ENCODE results near the gene PTTG1.

DNA sequence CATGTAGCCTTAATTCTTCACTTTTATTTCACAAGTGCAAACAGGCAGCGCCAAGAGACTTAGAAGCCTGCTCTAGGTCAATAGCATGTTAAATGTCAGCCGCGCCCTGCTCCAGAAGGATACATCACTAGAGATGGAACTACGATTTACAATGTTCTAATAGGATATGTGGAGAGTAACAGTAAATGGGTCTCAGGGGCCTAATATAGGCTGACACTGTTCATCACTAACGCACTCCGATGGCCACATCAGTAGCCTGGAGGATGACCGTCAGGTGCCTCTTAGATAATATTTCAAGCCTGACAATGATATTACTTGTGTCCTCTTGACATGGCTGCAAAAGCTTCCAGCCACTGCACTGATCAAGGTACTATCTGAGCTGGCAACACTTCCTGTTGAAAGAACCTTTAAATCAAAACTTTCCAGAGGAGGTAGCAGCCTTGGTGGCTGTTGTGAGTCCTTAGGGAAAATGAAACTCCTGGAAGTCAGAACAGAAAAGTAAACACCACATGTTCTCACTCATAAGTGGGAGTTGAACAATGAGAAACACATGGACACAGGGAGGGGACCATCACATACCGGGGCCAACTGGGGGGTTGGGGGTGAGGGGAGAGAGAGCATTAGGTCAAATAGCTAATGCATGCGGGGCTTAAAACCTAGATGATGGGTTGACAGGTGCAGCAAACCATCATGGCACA, 35.0 kb downstream of the PTTG1 start:
- TF ChIP-seq, protein P1, sequence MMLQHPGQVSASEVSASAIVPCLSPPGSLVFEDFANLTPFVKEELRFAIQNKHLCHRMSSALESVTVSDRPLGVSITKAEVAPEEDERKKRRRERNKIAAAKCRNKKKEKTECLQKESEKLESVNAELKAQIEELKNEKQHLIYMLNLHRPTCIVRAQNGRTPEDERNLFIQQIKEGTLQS (CRISPR knock-in tag; conservative IDR thresholded peaks at IDR 0.05) = no peak
- no peak for TF ChIP-seq SP1 (CRISPR knock-in tag; conservative IDR thresholded peaks at IDR 0.05)
- no peak for TF ChIP-seq CREM (CRISPR knock-in tag; IDR thresholded peaks at IDR 0.05)
- no peak for TF ChIP-seq ZNF423 (CRISPR knock-in tag; IDR thresholded peaks at IDR 0.05)

Data from WTC11 (cell line).